Psoas muscle (tissue), 8 donors: ENCODE results near the gene CHST15. TPM values are rescaled to one million over a fixed set of nuclear protein-coding genes. Genes with fewer than 3 reads are reported as not detected.
"Not testable (repeated sequence)": the region's sequence is repeated elsewhere in the genome, so short reads cannot be mapped to it uniquely, and the experiment has no call there.

Experiments used
- ATAC-seq, 4 donors: fragments of 200-7000 bp; cut with Tn5 transposase; one replicate each; pipeline ENCODE4 v1.9.1; 2020; ENCODE audit warnings: moderate library complexity in 3 of 4, mild to moderate bottlenecking in 2 of 4
- DNase-seq, 2 donors: peaks; one replicate each; pipeline ENCODE4 v3.0.0-alpha.2; 2020
- H3K27ac ChIP-seq: fragments of 200-600 bp; one replicate; pipeline ENCODE4 v1.8.0; 2022
- H3K27me3 ChIP-seq, 3 donors: fragments of 200-600 bp in 1 of 3; one replicate each; pipeline versions ENCODE4 v1.6.1 to v1.8.0; 2013 to 2022; ENCODE audit warnings: low read length in 2 of 3, mild to moderate bottlenecking in 2 of 3, moderate library complexity in 1 of 3; ENCODE audit not compliant: insufficient read depth in 3 of 3
- H3K36me3 ChIP-seq, 2 donors: fragments of 200-600 bp in 1 of 2; one replicate each; pipeline versions ENCODE4 v1.6.1 to v1.8.0; 2013 to 2022; ENCODE audit warnings: low read depth in 1 of 2, mild to moderate bottlenecking in 1 of 2, moderate library complexity in 1 of 2; ENCODE audit not compliant: insufficient read depth in 1 of 2
- H3K4me1 ChIP-seq: fragments of 200-600 bp; one replicate; pipeline ENCODE4 v1.8.0; 2022
- H3K4me3 ChIP-seq: fragments of 200-600 bp; one replicate; pipeline ENCODE4 v1.8.0; 2022; ENCODE audit warnings: mild to moderate bottlenecking
- H3K9me3 ChIP-seq: fragments of 200-600 bp; one replicate; pipeline ENCODE4 v1.8.0; 2022
- CTCF ChIP-seq: fragments of 200-600 bp; IDR thresholded peaks from one replicate; pipeline ENCODE4 v1.8.0; 2022; ENCODE audit warnings: antibody characterized with exemption
- WGBS, 3 donors: extraction: QIAGEN DNeasy Blood & Tissue Kit; methylation state at CpG; one replicate each; pipeline versions ENCODE4 v1.1.6 to v1.1.7; 2013; 5-methylcytosine and 5-hydroxymethylcytosine counted together
- intact Hi-C, 2 donors: fragments of 100-400 bp; cut with DNase I; formaldehyde crosslinking; loops; one replicate each; pipeline versions ENCODE4 v1.11.0 to v1.14.2; 2022
- polyA plus RNA-seq, 3 donors: library from polyadenylated mRNA; stranded (reverse); fragments of 200-250 nt; gene quantifications; one replicate each; pipeline ENCODE4 v1.2.3, GENCODE V29; 2013
- total RNA-seq, 4 donors: library from RNA; stranded (reverse); fragmentation: NEBNext Ultra II Directional in 2 of 4; extraction: Animal tissue kit (Norgen Biotek cat#: 25700) in 2 of 4; gene quantifications; one replicate each; pipeline versions ENCODE4 v1.2.1 to v1.2.4, GENCODE V29; 2021 to 2023
- donor health status: healthy with polysubstance abuse.
- donor health status: DM: no; HTN: no; CAD: no; lungs with moderate emphysema.
- donor health status: Bipolar disorder and iron deficiency.
- donor health status: healthy.
- donor health status: DM: yes; HTN: yes; CAD: no.
- donor health status: DM: no; HTN: no; CAD: no.
- donor health status: DM: no; HTN: no; CAD: no.
- donor health status: DM: yes; HTN: yes; CAD: no.

The CHST15 gene
- total and polyA plus RNA-seq, 7 donors = 3.6 to 39.2 (median 10.4) TPM

- intact Hi-C loops = no loop called here
- H3K9me3 ChIP-seq = peaks cover 12% of the 10 kb centered on the region
- no peak for DNase-seq
- H3K4me3 ChIP-seq = no peak overlapping the region
- H3K4me1 ChIP-seq = peaks cover 9% of the 10 kb centered on the region
- WGBS, 3 donors = 62 to 73% (median 63%) methylated on average over 4 of the region's 4 CpGs
- no peaks in the 10 kb centered on the region for H3K36me3 ChIP-seq
- H3K27me3 ChIP-seq = no peaks in the 10 kb centered on the region
- ATAC-seq = no peak
- H3K27ac ChIP-seq = no peak overlapping the region
- TF ChIP-seq CTCF = no peak
Observed at GRCh38 chr10:124099604-124100003, 6.2 kb upstream of the CHST15 start.

DNA sequence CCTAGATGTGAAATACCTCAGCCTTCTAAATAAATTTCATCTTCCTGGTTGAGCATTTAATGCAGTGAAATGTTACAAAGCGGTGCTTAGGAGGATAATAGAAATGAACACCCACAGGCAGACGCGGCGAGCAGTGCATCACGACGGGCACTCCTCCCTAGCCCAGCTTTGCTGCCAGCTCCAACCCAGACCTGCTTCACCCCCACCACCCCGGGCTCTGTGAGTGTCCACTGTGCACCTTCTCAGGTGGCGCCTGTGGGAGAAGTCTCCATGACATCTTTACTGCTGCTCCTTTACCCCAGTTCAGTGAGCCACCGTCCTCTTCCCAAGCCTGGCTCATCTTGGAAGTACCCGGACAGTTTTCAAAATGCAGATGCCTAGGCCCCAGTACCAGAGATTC lies 5.2 kb upstream of the CHST15 start:
- H3K4me3 ChIP-seq = no peak overlapping the region
- intact Hi-C loops = no loop called here

DNA sequence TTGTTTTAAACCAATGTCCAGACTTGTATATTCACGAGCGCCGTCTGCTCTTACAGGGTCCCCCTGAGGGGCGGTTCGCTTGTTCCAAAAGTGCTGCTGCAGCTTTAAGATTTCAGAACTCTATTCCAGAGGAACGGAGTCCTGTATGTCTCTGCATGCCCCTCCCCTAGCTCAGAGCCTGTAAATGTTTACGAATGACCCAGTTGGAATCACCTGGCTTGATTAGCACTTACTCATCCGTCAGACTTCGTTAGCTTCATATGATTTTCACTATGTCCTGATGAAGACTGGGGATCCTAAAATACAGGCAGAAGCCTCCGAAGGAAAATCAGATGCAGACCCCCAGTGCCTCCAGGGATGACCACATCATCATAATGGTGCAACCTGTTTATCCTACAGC lies 4.5 kb upstream of the CHST15 start:
- no peak overlapping the region for H3K27ac ChIP-seq
- TF ChIP-seq CTCF = no peak
- H3K27me3 ChIP-seq = no peaks in the 10 kb centered on the region

More for the DNA sequence above, 5.2 kb upstream of the CHST15 start:
- Histone ChIP-seq H3K36me3 (no peaks in the 10 kb centered on the region), H3K9me3 (peaks cover 12% of the 10 kb centered on the region), H3K4me1 (peaks cover 18% of the 10 kb centered on the region), H3K27me3 (no peaks in the 10 kb centered on the region), H3K27ac (no peak overlapping the region)
- no peak for ATAC-seq
- WGBS, 3 donors = 93 to 96% (median 96%) methylated on average over 10 of the region's 10 CpGs
- TF ChIP-seq CTCF = no peak
- DNase-seq = no peak

GRCh38 chr10:124096494-124096893 lies 3.1 kb upstream of the CHST15 start:
- Histone ChIP-seq H3K9me3 (peaks cover 12% of the 10 kb centered on the region), H3K27ac (no peak overlapping the region), H3K4me3 (no peak overlapping the region), H3K4me1 (peaks cover 18% of the 10 kb centered on the region), H3K36me3 (no peaks in the 10 kb centered on the region), H3K27me3 (peaks cover 0 to 1% (median 0%) of the 10 kb centered on the region in 3 donors)
- no peak for TF ChIP-seq CTCF
- intact Hi-C loops = no loop called here
- no peak for ATAC-seq
- WGBS, 3 donors = 93 to 98% (median 94%) methylated on average over 2 of the region's 2 CpGs
- no peak for DNase-seq

More for the DNA sequence above, 4.5 kb upstream of the CHST15 start:
- ATAC-seq (peak in 1 of 4 donors; percentile 28), DNase-seq (no peak)
- H3K4me3 ChIP-seq = no peak overlapping the region
- intact Hi-C loops = no loop called here
- peaks cover 12% of the 10 kb centered on the region for H3K9me3 ChIP-seq
- WGBS, 3 donors = 39 to 53% (median 46%) methylated on average over 10 of the region's 10 CpGs
- H3K36me3 ChIP-seq = no peaks in the 10 kb centered on the region
- H3K4me1 ChIP-seq = peaks cover 18% of the 10 kb centered on the region

- Histone ChIP-seq H3K9me3 (peaks cover 12% of the 10 kb centered on the region), H3K4me1 (peaks cover 19% of the 10 kb centered on the region), H3K27ac (peak overlapping the region; percentile 80)
- WGBS, 3 donors = 53 to 66% (median 58%) methylated on average over 16 of the region's 16 CpGs
- H3K4me3 ChIP-seq, H3K36me3 ChIP-seq, DNase-seq, intact Hi-C loops, H3K27me3 ChIP-seq, ATAC-seq: not testable (repeated sequence)
Observed at GRCh38 chr10:124095801-124096200, 2.4 kb upstream of the CHST15 start.
